PC-3 (cell line): ENCODE measurements around the gene DLG2. TPM values are rescaled to one million over a fixed set of nuclear protein-coding genes. Genes with fewer than 3 reads are reported as not detected.

Source experiments
- ATAC-seq: fragments of 200-7000 bp; cut with Tn5 transposase; 2 replicates; pipeline ENCODE4 v1.9.1; 2020; ENCODE audit warnings: mild to moderate bottlenecking, moderate library complexity
- BruUV-seq: library from RNA; stranded (reverse); fragments of 400-500 nt; replicated peaks from 2 replicates; lab custom pipeline; 2021; lab: Mats Ljungman, UMichigan
- CTCF ChIA-PET: fragments of 300-600 bp; sonication (Branson Sonifier 250); formaldehyde crosslinking; loops from one replicate; lab custom pipeline; 2022; ENCODE audit warnings: antibody characterized with exemption; lab: Charles Lee
- POLR2A ChIA-PET: fragments of 300-600 bp; sonication (Branson Sonifier 250); formaldehyde crosslinking; loops from one replicate; lab custom pipeline; 2022; ENCODE audit warnings: antibody characterized with exemption; ENCODE audit not compliant: unreplicated experiment; lab: Charles Lee
- DNase-seq: peaks from one replicate; pipeline ENCODE4 v3.0.0-alpha.2; 2015
- H2AFZ ChIP-seq: fragments of 300-600 bp; sonication (generic); 2 replicates; pipeline ENCODE4 v1.6.0; 2016; ENCODE audit warnings: antibody characterized with exemption, low read length
- H3F3A ChIP-seq: fragments of 300-600 bp; sonication (generic); one replicate; pipeline ENCODE4 v1.6.0; 2017; ENCODE audit warnings: antibody characterized with exemption, low read length, control low read depth, mild to moderate bottlenecking; ENCODE audit not compliant: unreplicated experiment
- H3K27ac ChIP-seq: fragments of 300-600 bp; sonication (generic); 2 replicates; pipeline ENCODE4 v1.5.1; 2016; ENCODE audit warnings: mild to moderate bottlenecking, low read length
- H3K27me3 ChIP-seq: fragments of 300-600 bp; sonication (generic); 2 replicates; pipeline ENCODE4 v1.6.1; 2016; ENCODE audit warnings: low read length, mixed read lengths
- H3K36me3 ChIP-seq: fragments of 300-600 bp; sonication (generic); 2 replicates; pipeline ENCODE4 v1.6.1; 2016; ENCODE audit warnings: low read depth, mixed run types, low read length, mixed read lengths
- H3K4me1 ChIP-seq: fragments of 300-600 bp; sonication (generic); 2 replicates; pipeline ENCODE4 v1.5.1; 2016; ENCODE audit warnings: low read length; ENCODE audit not compliant: insufficient read depth
- H3K4me2 ChIP-seq: fragments of 300-600 bp; sonication (generic); 2 replicates; pipeline ENCODE4 v1.6.0; 2016; ENCODE audit warnings: low read length
- H3K4me3 ChIP-seq: fragments of 300-600 bp; sonication (generic); 2 replicates; pipeline ENCODE4 v1.5.1; 2016; ENCODE audit warnings: mild to moderate bottlenecking, low read length, mixed read lengths
- H3K79me2 ChIP-seq: fragments of 300-600 bp; sonication (generic); 2 replicates; pipeline ENCODE4 v1.6.1; 2017; ENCODE audit warnings: low read length, mixed read lengths
- H3K9ac ChIP-seq: fragments of 300-600 bp; sonication (generic); 2 replicates; pipeline ENCODE4 v1.6.0; 2016; ENCODE audit warnings: mild to moderate bottlenecking, low read length
- H3K9me2 ChIP-seq: fragments of 300-600 bp; sonication (generic); replicated peaks from 2 replicates; pipeline ENCODE4 v1.6.1; 2016; ENCODE audit warnings: mixed run types, low read length, mixed read lengths
- H3K9me3 ChIP-seq: fragments of 300-600 bp; sonication (generic); 2 replicates; pipeline ENCODE4 v1.6.1; 2016; ENCODE audit warnings: low read length, mixed read lengths
- H4K20me1 ChIP-seq: fragments of 300-600 bp; sonication (generic); 2 replicates; pipeline ENCODE4 v1.6.1; 2016; ENCODE audit warnings: low read length, mixed read lengths
- CTCF ChIP-seq: fragments of 300-600 bp; sonication (generic); conservative IDR thresholded peaks from 2 replicates; pipeline ENCODE4 v1.5.1; 2017; ENCODE audit warnings: antibody characterized with exemption, low read depth, mild to moderate bottlenecking, low read length
- EZH2 ChIP-seq: fragments of 300-600 bp; sonication (generic); IDR thresholded peaks from one replicate; pipeline ENCODE4 v1.6.1; 2017; ENCODE audit warnings: antibody characterized with exemption, mild to moderate bottlenecking, low read length; ENCODE audit not compliant: unreplicated experiment
- EZH2phosphoT487 ChIP-seq: fragments of 300-600 bp; sonication (generic); IDR thresholded peaks from 2 replicates; pipeline ENCODE4 v1.6.1; 2018; ENCODE audit warnings: mild to moderate bottlenecking, antibody characterized with exemption, low read length, borderline replicate concordance
- intact Hi-C: fragments of 100-400 bp; cut with micrococcal nuclease; formaldehyde crosslinking; loops from 2 replicates; pipeline ENCODE4 v1.9.0; 2023
- total RNA-seq: library from RNA; depleted of rRNA; stranded (reverse); fragments of >200 nt; gene quantifications from 2 replicates; pipeline ENCODE4 v1.2.3, GENCODE V29; 2014

The DLG2 gene
- total RNA-seq, 1 experiment from 2014 or later, result 0.58 TPM

GRCh38 chr11:85495918-85496317 is 131.2 kb downstream of the DLG2 start:
- Histone ChIP-seq H3K4me3 (no peak overlapping the region), H3K4me1 (no peaks in the 10 kb centered on the region), H3K4me2 (no peak overlapping the region), H3K79me2 (no peaks in the 10 kb centered on the region), H3K36me3 (no peaks in the 10 kb centered on the region), H4K20me1 (no peaks in the 10 kb centered on the region), H3K9me3 (no peaks in the 10 kb centered on the region), H3K27ac (no peak overlapping the region), H3K9me2 (no peaks in the 10 kb centered on the region), H2AFZ (no peak overlapping the region), H3K27me3 (peaks cover 9% of the 10 kb centered on the region), H3K9ac (no peak overlapping the region), H3F3A (no peaks in the 10 kb centered on the region)
- TF ChIP-seq CTCF (no peak), EZH2 (no peak), EZH2phosphoT487 (no peak)
- POLR2A ChIA-PET, result no interaction called here
- BruUV-seq, result no TSS peak
- DNase-seq (no peak), ATAC-seq (no peak)
- intact Hi-C loops, result no loop called here
- CTCF ChIA-PET, result no interaction called here

DNA sequence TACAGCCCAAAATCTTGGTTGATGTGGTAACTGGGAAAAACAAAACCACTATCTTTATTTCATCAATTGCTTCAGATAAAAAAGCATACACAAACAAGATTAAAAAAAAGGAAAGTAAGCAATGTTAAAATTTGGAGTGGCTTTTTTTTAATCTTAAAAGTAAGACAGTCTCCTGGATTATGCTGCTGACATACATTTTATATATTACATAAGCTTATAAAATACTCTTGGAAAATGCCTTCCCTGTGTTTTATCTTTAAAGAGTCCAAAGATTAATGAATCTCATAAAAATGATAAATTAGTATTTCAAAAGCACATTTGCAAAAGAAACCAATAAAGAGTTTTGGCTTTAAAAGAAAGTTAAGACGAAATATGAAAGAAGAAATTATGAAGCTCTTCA is 132.7 kb downstream of the DLG2 start:
- H3K4me3 ChIP-seq, result no peak overlapping the region
- H3F3A ChIP-seq, result no peaks in the 10 kb centered on the region
- TF ChIP-seq EZH2phosphoT487 (no peak), CTCF (no peak), EZH2 (no peak)
- H3K79me2 ChIP-seq, result no peaks in the 10 kb centered on the region
- no peaks in the 10 kb centered on the region for H3K9me3 ChIP-seq
- H3K27ac ChIP-seq, result no peak overlapping the region
- H3K4me1 ChIP-seq, result no peaks in the 10 kb centered on the region
- no peak overlapping the region for H3K9ac ChIP-seq
- no peak overlapping the region for H3K4me2 ChIP-seq
- H3K27me3 ChIP-seq, result peaks cover 17% of the 10 kb centered on the region
- H4K20me1 ChIP-seq, result no peaks in the 10 kb centered on the region
- ATAC-seq (no peak), DNase-seq (no peak)
- no peaks in the 10 kb centered on the region for H3K9me2 ChIP-seq
- ChIA-PET CTCF (no interaction called here), POLR2A (no interaction called here)
- no peak overlapping the region for H2AFZ ChIP-seq
- no peaks in the 10 kb centered on the region for H3K36me3 ChIP-seq
- intact Hi-C loops, result no loop called here
- BruUV-seq, result no TSS peak

- Histone ChIP-seq H3K4me1 (no peaks in the 10 kb centered on the region), H4K20me1 (no peaks in the 10 kb centered on the region), H3F3A (no peaks in the 10 kb centered on the region), H3K4me3 (no peak overlapping the region), H3K36me3 (no peaks in the 10 kb centered on the region), H2AFZ (no peak overlapping the region), H3K27me3 (peaks cover 8% of the 10 kb centered on the region), H3K4me2 (no peak overlapping the region), H3K9ac (no peak overlapping the region), H3K27ac (no peak overlapping the region), H3K9me3 (0 out of 2 replicates have a peak, but pooled peaks cover 5% of the 10 kb centered on the region), H3K9me2 (no peaks in the 10 kb centered on the region), H3K79me2 (no peaks in the 10 kb centered on the region)
- ChIA-PET CTCF (no interaction called here), POLR2A (no interaction called here)
- no peak for DNase-seq
- ATAC-seq, result no peak
- intact Hi-C loops, result no loop called here
- BruUV-seq, result no TSS peak
- TF ChIP-seq EZH2 (no peak), CTCF (no peak), EZH2phosphoT487 (no peak)
These were observed 141.2 kb downstream of the DLG2 start for GRCh38 chr11:85485902-85486301.
